Activated naive CD4-positive, alpha-beta T cell treated with anti-CD3 and anti-CD28 coated beads, Interleukin-2, amount 50 U/mL, for 72 hours (primary cell): ENCODE results near the gene GRK6. TPM values are rescaled to one million over a fixed set of nuclear protein-coding genes. Genes with fewer than 3 reads are reported as not detected.
"Not testable (repeated sequence)": the region's sequence is repeated elsewhere in the genome, so short reads cannot be mapped to it uniquely, and the experiment has no call there.

Source experiments
- ATAC-seq, 2 donors: fragments of 150-1000 bp; cut with Tn5 transposase; 2 replicates each; pipeline ENCODE4 v1.10.0; 2021; ENCODE audit warnings: mild to moderate bottlenecking in 2 of 2, moderate library complexity in 2 of 2
- DNase-seq, 2 donors: peaks; one replicate each; pipeline ENCODE4 v3.0.0; 2021 to 2022; ENCODE audit warnings: low spot score in 2 of 2
- H3K27ac Mint-ChIP-seq, 2 donors: one replicate each; pipeline ENCODE4 v1.8.0; 2022; ENCODE audit warnings: mild to moderate bottlenecking in 2 of 2, mixed read lengths in 2 of 2
- H3K36me3 Mint-ChIP-seq, 2 donors: one replicate each; pipeline ENCODE4 v1.8.0; 2022; ENCODE audit warnings: mixed read lengths in 2 of 2
- H3K9me3 Mint-ChIP-seq, 2 donors: one replicate each; pipeline ENCODE4 v1.8.0; 2022; ENCODE audit warnings: mixed read lengths in 2 of 2
- total RNA-seq, 2 donors: library from RNA; stranded (reverse); gene quantifications; one replicate each; pipeline ENCODE4 v1.2.3, GENCODE V29; 2022

Gene GRK6
- total RNA-seq, 2 donors from 2014 or later, result 104 to 125 TPM

DNA sequence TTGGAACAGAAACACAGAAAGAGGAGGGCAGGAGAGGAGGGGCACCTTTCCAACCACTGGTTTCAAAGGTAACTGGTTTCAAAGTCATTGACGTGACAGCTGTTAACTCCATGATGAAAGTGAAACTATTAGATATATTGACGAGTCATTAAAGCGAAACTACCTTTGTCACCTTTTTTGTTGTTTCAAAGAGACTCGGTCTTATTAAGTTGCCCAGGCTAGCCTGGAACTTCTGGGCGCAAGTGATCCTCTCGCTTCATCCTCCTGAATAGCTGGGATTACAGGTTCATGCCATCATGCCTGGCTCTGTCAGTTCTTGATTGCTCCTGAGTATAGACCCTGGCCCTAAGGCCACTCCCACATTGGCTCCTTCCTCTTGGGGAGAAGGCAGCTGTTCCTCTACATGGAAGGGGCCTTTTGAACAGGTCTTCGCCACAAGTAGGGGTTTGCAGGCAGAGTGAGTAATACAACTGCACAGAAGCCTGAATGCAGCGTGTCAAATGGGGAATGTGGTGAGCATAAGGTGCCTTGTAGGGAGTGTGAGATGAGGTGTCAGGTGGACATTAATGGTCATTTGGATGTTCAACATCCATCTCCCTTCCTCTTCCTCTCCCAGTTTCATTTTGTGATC lies 13.8 kb upstream of the GRK6 start:
- ATAC-seq (peak; percentile 73 to 78), DNase-seq (no peak)
- peak overlapping the region in 1 of 2 donors; percentile 65 for H3K27ac Mint-ChIP-seq
- no peaks in the 10 kb centered on the region for H3K9me3 Mint-ChIP-seq
- no peaks in the 10 kb centered on the region for H3K36me3 Mint-ChIP-seq

DNA sequence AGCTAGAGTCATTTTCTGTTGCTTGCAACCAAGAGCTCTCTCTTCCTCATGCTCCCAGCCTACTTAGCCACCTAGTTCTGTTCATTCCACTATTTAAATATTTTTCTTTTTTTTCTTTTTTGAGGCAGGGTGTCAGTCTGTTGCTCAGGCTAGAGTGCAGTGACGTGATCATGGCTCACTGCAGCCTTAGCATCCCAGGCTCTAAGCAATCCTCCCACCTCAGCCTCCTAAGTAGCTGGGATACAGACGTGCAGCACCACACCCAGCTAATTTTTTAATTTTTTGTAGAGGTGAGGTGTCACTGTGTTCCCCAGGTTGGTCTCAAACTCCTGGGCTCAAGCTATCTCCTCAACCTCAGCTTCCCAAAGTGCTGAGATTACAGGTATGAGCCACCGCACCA lies 12.0 kb upstream of the GRK6 start:
- no peak for ATAC-seq
- H3K36me3 Mint-ChIP-seq, result no peaks in the 10 kb centered on the region

DNA sequence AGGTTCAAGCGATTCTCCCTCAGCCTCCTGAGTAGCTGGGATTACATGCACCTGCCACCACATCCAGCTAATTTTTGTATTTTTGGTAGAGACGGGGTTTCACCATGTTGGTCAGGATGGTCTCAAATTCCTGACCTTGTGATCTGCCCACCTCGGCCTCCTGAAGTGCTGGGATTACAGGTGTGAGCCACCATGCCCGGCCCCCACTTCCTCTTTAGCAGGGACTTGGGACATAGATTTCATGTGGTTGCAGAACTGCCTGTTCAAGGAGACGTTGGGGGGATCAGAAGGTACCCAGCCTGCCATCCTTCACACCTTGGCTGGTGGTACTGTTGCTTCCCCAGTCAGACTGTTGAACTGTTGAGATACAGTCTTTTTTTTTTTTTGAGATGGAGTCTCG lies 9.4 kb upstream of the GRK6 start:
- H3K9me3 Mint-ChIP-seq, DNase-seq, ATAC-seq, H3K27ac Mint-ChIP-seq, H3K36me3 Mint-ChIP-seq: not testable (repeated sequence)

More for the DNA sequence above, 12.0 kb upstream of the GRK6 start:
- H3K9me3 Mint-ChIP-seq, result no peaks in the 10 kb centered on the region
- H3K27ac Mint-ChIP-seq, result no peak overlapping the region
- no peak for DNase-seq

DNA sequence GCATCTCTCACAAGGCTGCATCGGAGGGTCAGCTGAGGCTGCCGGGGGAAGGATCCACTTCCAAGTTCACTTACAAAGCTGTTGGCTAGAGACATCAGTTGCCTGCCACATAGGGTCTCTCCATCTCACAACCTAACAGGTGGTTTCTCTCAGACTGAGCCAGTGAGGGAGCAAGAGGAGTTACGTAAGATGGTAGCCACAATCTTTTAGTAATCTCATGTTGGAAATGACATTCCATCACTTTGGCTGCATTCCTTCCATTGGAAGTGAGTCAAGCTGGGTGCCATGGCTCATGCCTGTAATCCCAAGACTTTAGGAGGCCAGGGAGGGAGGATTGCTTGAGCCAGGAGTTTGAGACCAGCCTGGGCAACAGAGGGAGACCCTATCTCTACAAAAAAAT lies 7.4 kb upstream of the GRK6 start:
- no peak for ATAC-seq
- H3K36me3 Mint-ChIP-seq, result no peaks in the 10 kb centered on the region

DNA sequence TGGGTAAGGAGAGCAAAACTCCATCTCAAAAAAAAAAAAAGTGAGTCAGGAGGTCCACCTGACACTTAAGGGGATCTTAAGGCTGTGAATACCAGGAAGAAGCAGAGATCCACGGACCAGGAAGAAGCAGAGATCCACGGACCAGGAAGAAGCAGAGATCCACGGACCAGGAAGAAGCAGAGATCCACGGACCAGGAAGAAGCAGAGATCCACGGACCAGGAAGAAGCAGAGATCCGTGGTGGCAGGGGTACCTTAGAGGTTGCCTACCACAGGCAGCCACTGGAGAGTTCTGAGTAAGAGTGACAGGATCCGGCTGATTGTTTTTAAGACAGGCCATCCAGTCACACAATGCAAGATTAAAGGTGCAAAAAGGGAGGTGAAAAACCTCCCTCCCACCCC lies 6.0 kb upstream of the GRK6 start:
- not testable (repeated sequence) for ATAC-seq, H3K27ac Mint-ChIP-seq, H3K36me3 Mint-ChIP-seq, H3K9me3 Mint-ChIP-seq, DNase-seq

More for the DNA sequence above, 7.4 kb upstream of the GRK6 start:
- DNase-seq, result no peak
- no peaks in the 10 kb centered on the region for H3K9me3 Mint-ChIP-seq
- H3K27ac Mint-ChIP-seq, result no peak overlapping the region

DNA sequence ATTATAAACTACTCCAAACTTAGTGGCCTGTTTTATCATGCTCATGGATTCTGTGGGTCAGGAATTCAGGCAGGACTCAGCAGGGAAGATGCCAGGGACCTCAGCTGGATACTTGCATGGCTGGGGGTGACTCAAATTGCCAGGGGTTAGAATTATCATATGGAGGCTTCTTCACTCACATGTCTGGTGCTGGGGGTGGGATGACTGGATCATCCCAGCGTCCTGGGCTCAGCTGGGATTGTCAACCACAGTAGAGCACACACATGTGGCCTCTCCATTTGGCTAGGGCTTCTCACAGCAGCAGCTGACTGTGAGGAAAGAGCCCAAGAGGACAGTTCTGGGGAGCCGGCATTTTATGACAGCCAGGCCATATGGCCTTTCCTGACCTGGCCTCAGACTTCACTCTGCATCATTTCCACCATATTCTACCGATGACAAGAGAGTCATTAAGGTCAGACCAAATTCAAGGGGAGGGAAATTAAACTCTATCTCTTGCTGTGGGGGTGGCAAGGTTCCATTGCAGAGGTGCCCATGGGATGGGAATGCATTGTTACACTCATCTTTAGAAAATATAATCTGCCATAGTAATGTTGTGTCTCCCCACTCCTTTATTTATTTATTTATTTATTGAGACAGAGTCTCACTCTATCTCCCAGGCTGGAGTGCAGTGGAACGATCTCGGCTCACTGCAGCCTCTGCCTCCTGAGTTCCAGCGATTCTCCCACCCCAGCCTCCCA lies 5.2 kb upstream of the GRK6 start:
- H3K36me3 Mint-ChIP-seq, result no peaks in the 10 kb centered on the region
- no peak overlapping the region for H3K27ac Mint-ChIP-seq

DNA sequence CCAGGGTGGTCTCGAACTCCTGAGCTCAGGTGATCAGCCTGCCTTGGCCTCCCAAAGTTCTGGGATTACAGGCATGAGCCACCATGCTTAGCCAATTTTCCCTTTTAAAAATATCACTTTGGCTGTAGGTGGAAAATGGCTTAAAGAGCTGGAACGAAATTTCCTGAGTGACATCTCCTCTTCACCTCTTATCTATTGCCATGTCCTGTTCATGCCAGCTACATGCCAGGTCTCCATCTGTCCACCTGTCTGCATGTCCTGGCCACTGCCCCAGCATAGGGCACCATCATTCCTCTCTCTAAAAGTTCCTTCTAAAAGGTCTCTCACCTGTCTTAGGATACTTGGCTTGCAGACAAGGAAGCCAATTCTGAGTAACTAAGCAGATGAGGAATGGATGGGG lies 2.8 kb upstream of the GRK6 start:
- DNase-seq, result no peak
- Mint-ChIP-seq H3K27ac (no peak overlapping the region), H3K36me3 (peaks cover 9 to 16% of the 10 kb centered on the region in 2 donors)

More for the DNA sequence above, 5.2 kb upstream of the GRK6 start:
- DNase-seq (no peak), ATAC-seq (no peak)
- no peaks in the 10 kb centered on the region for H3K9me3 Mint-ChIP-seq

DNA sequence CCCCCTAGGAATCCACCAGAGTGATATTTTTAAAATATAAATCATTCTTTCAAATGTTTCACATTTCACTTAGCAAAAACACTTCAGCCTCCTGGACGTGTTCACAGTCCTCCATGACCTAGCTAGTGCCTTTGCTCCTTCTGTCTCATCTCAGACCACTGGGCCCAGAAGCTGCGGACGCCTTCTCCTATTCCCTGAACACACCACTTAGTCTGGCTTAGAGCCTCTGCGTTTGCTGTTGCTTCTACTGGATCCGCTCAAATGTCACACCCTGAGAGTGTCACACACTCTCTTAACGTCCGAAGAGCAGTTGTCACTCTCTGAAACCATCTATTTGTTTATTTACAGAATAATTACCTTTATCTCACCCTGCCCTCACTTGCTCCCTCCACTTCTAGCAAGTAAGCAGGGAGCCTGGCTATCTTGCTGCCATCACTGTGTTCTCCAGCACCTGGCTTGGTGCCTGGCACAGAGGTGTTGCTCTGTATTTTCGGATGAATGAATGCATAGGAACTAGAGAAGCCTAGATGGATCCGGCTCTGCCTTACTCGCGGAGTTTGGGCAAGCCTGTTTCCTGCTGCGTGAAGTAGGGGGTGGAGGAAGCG lies 1.2 kb upstream of the GRK6 start:
- no peaks in the 10 kb centered on the region for H3K9me3 Mint-ChIP-seq
- peaks cover 10 to 21% of the 10 kb centered on the region in 2 donors for H3K36me3 Mint-ChIP-seq
- H3K27ac Mint-ChIP-seq, result peak overlapping the region; percentile 2 to 85

More for the DNA sequence above, 2.8 kb upstream of the GRK6 start:
- ATAC-seq, result no peak
- no peaks in the 10 kb centered on the region for H3K9me3 Mint-ChIP-seq

DNA sequence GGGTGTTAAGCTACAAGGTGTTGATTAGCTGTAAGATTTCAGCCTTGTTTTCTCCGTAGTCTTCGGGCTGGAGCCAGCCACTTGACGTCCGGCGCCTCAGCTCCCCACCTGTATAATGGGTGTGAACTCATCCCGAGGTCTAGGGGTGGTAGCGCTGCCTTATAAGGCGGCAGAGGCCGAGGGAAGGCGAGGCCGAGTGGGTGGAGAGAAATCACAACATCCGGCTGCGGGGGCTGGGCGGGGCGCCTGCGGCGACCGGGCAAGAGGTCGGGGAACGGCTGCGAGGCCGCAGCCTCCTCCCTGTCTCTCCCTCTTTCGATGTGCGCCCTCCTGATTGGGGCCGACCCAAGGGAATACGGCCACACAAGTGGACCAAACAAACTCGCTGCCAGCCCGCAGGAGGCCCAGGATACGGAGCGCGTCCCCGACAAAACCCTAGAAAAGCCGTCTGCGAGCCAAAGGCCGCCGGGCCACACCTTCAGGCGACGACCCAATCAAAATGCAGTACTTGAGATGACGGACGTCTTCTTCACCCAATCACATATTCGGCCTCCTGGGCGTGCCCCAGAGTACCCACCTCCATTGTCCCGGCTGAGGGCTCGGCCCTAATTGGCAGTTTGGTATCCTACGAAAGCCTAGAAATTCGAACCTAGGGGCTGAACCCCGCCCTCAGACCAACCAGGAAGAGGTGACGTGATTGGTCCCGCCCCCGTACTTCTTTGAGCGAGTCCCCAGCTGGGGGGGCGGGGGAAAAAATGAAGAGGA lies 493 bp upstream of the GRK6 start:
- peak overlapping the region; percentile 85 to 96 for H3K27ac Mint-ChIP-seq
- no peaks in the 10 kb centered on the region for H3K9me3 Mint-ChIP-seq
- DNase-seq (peak; percentile 99 to 100), ATAC-seq (peak; percentile 79 to 84)
- peaks cover 17 to 21% of the 10 kb centered on the region in 2 donors for H3K36me3 Mint-ChIP-seq

More for the DNA sequence above, 1.2 kb upstream of the GRK6 start:
- peak in 1 of 2 donors; percentile 54 for DNase-seq
- no peak for ATAC-seq

DNA sequence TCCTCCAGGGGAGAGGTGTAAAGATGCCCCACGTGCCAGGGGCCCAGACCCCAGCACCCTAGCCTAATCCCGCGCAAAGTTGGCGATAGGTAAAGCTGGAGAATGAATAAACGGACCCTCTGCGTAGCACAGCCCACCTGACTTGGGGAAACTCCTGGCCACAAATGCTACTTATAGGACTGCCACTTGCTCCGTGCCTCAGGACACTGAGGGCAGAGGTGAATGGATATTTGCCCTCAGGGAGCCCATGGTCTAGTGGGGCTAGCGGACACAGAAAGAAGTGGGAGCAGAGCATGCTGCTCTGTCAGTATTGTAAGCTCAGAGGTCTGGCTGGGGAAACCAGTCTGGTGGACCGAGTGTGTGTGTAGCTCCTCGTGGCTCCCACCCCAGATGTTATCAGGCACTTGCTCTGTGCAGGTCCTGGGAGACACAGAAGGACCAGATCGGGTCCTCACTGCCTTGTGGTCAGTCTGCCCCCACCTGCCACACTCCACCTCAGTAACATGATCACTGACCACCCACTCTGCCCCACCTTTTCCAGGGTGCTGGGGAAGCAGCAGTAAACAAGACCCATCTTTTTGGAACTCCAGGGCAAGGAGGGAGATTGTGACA lies 841 bp downstream of the GRK6 start:
- peak overlapping the region; percentile 85 to 96 for H3K27ac Mint-ChIP-seq
- ATAC-seq, result no peak
- H3K36me3 Mint-ChIP-seq, result peaks cover 21 to 28% of the 10 kb centered on the region in 2 donors
- DNase-seq, result no peak
- H3K9me3 Mint-ChIP-seq, result no peaks in the 10 kb centered on the region

DNA sequence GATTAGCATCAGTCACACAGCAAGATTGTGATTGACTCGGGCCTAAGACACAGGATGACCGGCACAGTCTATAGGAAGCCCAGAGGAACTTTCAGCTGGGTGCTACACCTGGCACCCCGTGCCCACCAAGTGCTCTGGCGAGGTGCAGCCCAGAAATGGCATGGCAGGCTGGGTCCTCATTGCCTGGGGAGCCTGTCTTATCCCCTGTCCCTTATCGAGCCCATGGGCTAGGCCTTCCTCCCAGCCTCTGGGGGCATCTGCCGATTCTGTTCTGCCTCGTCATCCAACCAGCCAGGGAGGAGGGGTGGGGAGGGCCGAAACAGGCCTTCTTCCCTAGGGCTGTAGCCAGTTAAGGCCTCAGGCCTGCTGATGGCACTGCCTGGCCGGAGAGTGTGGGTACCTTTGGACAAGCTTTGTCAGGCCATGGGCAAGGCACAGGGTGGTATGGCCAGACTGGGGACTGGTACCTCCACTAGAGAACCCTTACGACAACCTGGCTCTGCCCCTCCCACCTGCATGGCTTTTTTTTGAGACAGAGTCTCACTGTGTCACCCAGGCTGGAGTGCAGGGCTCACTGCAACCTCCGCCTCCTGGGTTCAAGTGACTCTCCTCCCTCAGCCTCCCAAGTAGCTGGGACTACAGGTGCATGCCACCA lies 1.6 kb downstream of the GRK6 start:
- no peak for DNase-seq
- Mint-ChIP-seq H3K27ac (peak overlapping the region; percentile 85 to 96), H3K36me3 (peaks cover 24 to 33% of the 10 kb centered on the region in 2 donors), H3K9me3 (no peaks in the 10 kb centered on the region)
- no peak for ATAC-seq

DNA sequence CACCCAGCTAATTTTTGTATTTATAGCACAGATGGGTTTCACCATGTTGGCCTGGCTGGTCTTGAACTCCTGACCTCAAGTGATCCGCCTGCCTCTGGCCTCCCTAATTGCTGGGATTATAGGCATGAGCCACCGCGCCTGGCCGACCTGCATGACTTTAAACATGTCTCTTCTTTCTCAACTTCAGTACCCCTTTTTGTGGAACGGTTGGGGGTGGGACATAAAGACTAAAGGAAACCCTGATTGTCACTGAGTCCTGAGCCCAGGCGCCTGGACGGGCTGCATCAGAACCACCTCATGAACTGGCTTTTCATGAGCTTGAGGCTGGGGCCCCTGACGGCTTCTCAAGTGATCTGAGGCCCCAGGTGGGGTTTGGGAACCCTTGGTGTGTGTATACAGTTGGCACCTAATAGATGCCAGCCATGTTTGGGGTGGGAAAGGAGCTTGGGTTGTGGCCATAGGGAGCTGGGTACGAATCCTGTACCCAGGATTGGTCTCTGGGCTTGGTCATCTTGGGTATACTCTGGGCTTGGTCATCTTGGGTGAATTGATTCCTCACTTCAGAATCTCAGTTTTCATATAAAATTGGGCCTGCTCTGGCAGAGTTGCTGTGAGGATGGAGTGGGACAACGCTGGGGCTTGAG lies 2.2 kb downstream of the GRK6 start:
- peak overlapping the region; percentile 85 to 96 for H3K27ac Mint-ChIP-seq
- no peak for ATAC-seq
- H3K36me3 Mint-ChIP-seq, result peaks cover 30 to 37% of the 10 kb centered on the region in 2 donors
- DNase-seq, result no peak
- H3K9me3 Mint-ChIP-seq, result no peaks in the 10 kb centered on the region

DNA sequence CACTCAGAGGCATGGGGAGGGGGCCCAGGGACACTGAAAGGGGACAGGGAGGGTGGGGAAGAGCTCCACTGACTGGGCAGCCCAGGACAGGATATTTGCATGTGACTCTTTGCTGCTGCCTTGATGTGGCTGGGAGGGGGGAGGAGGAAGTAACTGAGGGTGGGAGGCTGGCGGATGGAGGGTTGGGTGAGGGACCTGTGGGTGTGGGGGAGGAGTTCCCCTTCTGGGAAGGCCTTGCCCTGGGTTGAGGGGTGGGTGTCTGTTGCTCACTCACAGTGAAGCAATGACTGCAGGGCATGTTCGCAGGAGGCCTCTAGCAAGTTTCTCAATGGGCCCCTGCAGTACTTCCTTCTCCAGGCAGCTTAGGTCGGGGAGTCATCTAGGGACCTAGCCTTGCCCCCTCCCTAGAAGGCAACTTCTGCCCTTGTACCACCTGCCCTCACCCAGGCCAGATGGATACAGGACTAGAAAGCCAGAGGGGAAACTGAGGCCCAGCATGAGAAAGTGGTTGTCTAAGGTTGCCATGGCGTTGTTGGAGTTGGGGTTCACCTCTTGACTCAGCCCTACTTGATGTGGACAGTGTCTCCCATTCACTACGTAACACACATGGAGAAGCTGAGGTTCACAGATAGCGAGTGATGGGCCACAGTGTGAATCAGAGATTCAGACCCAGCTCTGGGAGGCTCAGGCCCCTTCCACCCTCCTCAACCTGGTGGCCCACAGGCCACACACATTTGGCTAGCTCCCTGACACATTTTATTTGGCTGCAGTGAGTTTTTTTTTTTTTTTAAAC lies 3.0 kb downstream of the GRK6 start:
- ATAC-seq, result peak; percentile 48 to 50
- peak overlapping the region; percentile 85 to 96 for H3K27ac Mint-ChIP-seq
- peaks cover 30 to 37% of the 10 kb centered on the region in 2 donors for H3K36me3 Mint-ChIP-seq
- DNase-seq, result peak; percentile 77 to 93
- no peaks in the 10 kb centered on the region for H3K9me3 Mint-ChIP-seq

DNA sequence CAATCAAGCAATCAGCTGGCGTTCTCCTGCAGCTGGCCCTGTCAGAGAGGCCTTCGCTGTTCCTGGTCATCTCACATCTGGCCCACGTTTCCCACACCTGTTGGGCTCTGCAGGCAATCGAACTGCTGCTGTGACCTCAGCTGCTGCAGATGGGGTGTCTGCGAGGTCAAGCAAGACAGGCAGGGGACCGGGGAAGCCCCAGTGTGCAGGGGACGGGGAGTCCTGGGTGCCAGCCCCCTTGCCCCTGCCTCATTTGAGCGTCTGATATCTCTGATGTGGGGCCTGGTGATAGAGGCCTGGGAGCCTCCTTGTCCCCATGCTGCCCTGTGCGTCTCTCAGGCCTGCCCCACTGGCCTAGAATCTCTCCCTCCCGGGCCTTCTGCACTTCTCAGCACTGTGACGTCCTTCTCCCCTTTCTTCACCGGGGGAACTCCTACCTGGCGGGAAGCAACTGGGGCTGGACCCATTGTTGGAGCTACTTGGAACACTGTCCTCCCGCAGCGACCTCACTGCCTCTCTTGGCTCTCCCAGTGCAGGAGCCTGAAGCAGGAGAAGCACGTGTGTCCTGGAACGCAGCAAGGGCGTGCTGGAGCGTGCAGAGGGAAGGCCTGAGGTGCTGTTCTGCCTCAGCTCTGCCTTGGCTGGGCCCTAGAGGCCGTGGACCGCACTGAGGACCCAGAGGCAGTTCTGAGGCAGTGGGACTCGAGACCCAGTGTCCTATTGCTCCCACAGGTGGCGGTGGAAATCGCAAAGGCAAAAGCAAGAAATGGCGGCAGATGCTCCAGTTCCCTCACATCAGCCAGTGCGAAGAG lies 3.9 kb downstream of the GRK6 start:
- ATAC-seq (no peak), DNase-seq (no peak)
- H3K36me3 Mint-ChIP-seq, result peaks cover 30 to 37% of the 10 kb centered on the region in 2 donors
- no peaks in the 10 kb centered on the region for H3K9me3 Mint-ChIP-seq
- H3K27ac Mint-ChIP-seq, result peak overlapping the region; percentile 85 to 96
